ENCODE data around the gene AGAP1. TPM values are rescaled to one million over a fixed set of nuclear protein-coding genes. Genes with fewer than 3 reads are reported as not detected.

Gene AGAP1
- total and polyA plus RNA-seq, 2 donors (not counting 3 experiments of a cell fraction or from before 2014, with no cell fraction given), result 10.2 to 20.9 TPM

DNA sequence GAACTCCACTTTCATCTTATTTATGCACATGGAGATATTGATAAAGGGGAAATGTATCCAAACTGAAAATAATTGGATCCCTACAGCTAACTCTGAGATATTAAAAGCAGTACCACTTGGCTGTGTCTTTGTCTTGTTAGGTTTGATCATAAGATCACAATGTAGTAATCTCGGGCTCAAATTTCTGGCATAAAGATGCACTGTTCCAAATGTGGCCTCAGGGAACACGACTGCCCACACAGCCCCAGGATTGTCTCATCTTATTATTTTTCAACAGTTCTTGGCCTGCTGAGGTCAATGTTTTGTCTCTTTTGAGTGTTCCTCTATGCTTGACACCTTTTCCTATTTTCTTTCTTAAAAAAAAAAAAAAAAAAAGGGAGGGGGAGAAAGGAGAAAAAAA, 560.3 kb downstream of the AGAP1 start:
- DNase-seq (ENCODE audit: low read depth, low spot score) (no peak), FAIRE-seq (no peak)
- H3K9me1 ChIP-seq (replicated peaks; ENCODE audit: control insufficient read depth, extremely low read depth, insufficient read depth, low read length), result no peaks in the 10 kb centered on the region
- TF ChIP-seq MYC (IDR thresholded peaks at IDR 0.05; ENCODE audit: low read depth, low read length) (no peak), POLR2A (IDR thresholded peaks at IDR 0.05; ENCODE audit: low read depth, low read length) (no peak), POLR2AphosphoS5 (IDR thresholded peaks at IDR 0.05; ENCODE audit: insufficient read depth, low read depth, low read length) (no peak), JUN (IDR thresholded peaks at IDR 0.05; ENCODE audit: borderline replicate concordance, insufficient read depth, insufficient read length, low read depth) (no peak), FOS (IDR thresholded peaks at IDR 0.05; ENCODE audit: borderline replicate concordance, insufficient read depth, low read length) (no peak), EZH2 (IDR thresholded peaks at IDR 0.05; ENCODE audit: borderline replicate concordance, low read depth, low read length, severe bottlenecking) (no peak), GATA2 (IDR thresholded peaks at IDR 0.05; ENCODE audit: insufficient read depth, insufficient read length, low read depth, low read length) (no peak)
- TF ChIP-seq, protein P1, sequence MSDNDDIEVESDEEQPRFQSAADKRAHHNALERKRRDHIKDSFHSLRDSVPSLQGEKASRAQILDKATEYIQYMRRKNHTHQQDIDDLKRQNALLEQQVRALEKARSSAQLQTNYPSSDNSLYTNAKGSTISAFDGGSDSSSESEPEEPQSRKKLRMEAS (IDR thresholded peaks at IDR 0.05; ENCODE audit: insufficient read depth, insufficient read length), result no peak
- TF ChIP-seq, protein P2, sequence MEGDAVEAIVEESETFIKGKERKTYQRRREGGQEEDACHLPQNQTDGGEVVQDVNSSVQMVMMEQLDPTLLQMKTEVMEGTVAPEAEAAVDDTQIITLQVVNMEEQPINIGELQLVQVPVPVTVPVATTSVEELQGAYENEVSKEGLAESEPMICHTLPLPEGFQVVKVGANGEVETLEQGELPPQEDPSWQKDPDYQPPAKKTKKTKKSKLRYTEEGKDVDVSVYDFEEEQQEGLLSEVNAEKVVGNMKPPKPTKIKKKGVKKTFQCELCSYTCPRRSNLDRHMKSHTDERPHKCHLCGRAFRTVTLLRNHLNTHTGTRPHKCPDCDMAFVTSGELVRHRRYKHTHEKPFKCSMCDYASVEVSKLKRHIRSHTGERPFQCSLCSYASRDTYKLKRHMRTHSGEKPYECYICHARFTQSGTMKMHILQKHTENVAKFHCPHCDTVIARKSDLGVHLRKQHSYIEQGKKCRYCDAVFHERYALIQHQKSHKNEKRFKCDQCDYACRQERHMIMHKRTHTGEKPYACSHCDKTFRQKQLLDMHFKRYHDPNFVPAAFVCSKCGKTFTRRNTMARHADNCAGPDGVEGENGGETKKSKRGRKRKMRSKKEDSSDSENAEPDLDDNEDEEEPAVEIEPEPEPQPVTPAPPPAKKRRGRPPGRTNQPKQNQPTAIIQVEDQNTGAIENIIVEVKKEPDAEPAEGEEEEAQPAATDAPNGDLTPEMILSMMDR (IDR thresholded peaks at IDR 0.05; ENCODE audit: extremely low read depth in 1 of 2, insufficient read depth in 1 of 2, low read depth in 1 of 2, low read length in 2 of 2), result no peak
- no peaks in the 10 kb centered on the region for H3K4me1 ChIP-seq (ENCODE audit: control insufficient read depth, extremely low read depth, insufficient read depth, low read length)
- intact Hi-C loops (cut with micrococcal nuclease), result no loop called here
- no peak overlapping the region for H3K4me2 ChIP-seq (ENCODE audit: insufficient read depth, low read length)
- H3K4me3 ChIP-seq (replicated peaks in 1 of 3; ENCODE audit: insufficient read depth in 1 of 3, low read depth in 1 of 3, low read length in 3 of 3), result no peak overlapping the region
- no TSS peak for BruUV-seq (replicated peaks)
- H3K36me3 ChIP-seq (ENCODE audit: control insufficient read depth in 2 of 2, extremely low read depth in 1 of 2, insufficient read depth in 2 of 2, low read length in 2 of 2), result no peaks in the 10 kb centered on the region
- H3K79me2 ChIP-seq (ENCODE audit: control insufficient read depth, insufficient read depth, low read length), result no peaks in the 10 kb centered on the region
- CTCF ChIA-PET, result no interaction called here
- H3K27ac ChIP-seq (ENCODE audit: insufficient read depth, low read depth, low read length), result no peak overlapping the region
- H2AFZ ChIP-seq (ENCODE audit: low read depth, low read length), result no peak overlapping the region
- no peaks in the 10 kb centered on the region for H4K20me1 ChIP-seq (replicated peaks; ENCODE audit: control insufficient read depth, extremely low read depth, insufficient read depth, low read length)
- H3K27me3 ChIP-seq (ENCODE audit: control insufficient read depth in 2 of 2, insufficient read depth in 2 of 2, low read length in 2 of 2), result no peaks in the 10 kb centered on the region
- H3K9ac ChIP-seq (replicated peaks; ENCODE audit: extremely low read depth, insufficient read depth, low read length), result no peak overlapping the region
- H3K9me3 ChIP-seq (replicated peaks; ENCODE audit: control insufficient read depth, insufficient read depth, low read length), result no peaks in the 10 kb centered on the region
- dilution Hi-C loops (cut with MboI; ENCODE audit: extremely low pct_ligation_motif_present, low sequenced_read_pairs), result no loop called here
- POLR2A ChIA-PET, result no interaction called here

Data from endothelial cell of umbilical vein (primary cell).